GM19035 (cell line): ENCODE results near the gene FAM156B.
"Not testable (repeated sequence)": the region's sequence is repeated elsewhere in the genome, so short reads cannot be mapped to it uniquely, and the experiment has no call there.

Source experiments
- ATAC-seq: cut with Tn5 transposase; IDR thresholded peaks from one replicate; pipeline ENCODE4 v1.9.1; 2021; ENCODE audit not compliant: unreplicated experiment

The FAM156B gene

DNA sequence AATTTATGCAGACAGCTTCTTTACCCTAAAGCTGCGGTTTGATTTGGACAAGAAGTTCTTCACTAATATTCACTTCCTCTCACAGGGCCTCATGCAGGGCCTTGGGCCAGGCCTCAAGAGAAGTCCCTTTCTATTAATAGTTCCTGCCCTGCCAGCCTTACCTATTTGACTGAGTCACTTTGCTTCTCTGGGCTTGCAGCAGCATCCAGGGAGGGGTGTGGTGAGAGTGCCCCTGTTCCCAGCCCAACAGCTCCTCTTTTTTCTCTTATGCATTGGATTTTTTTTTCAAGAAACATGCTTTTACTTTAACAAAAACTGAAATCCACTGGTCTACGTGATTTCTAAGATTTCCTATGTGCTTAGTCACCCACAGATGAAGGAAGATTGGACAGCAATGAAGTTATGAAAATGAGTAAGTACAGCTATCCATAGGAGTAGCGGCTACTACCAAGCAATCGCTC, 26.7 kb downstream of the FAM156B start:
- ATAC-seq, result peak; percentile 38

DNA sequence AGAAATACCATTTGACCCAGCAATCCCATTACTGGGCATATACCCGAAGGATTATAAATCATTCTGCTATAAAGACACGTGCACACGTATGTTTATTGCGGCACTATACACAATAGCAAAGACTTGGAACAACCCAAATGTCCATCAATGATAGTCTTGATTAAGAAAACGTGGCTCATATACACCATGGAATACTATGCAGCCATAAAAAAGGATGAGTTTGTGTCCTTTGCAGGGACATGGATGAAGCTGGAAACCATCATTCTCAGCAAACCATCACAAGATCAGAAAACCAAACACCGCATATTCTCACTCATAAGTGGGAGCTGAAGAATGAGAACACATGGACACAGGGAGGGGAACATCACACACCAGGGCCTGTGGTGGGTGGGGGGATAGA, 33.1 kb downstream of the FAM156B start:
- ATAC-seq, result not testable (repeated sequence)

DNA sequence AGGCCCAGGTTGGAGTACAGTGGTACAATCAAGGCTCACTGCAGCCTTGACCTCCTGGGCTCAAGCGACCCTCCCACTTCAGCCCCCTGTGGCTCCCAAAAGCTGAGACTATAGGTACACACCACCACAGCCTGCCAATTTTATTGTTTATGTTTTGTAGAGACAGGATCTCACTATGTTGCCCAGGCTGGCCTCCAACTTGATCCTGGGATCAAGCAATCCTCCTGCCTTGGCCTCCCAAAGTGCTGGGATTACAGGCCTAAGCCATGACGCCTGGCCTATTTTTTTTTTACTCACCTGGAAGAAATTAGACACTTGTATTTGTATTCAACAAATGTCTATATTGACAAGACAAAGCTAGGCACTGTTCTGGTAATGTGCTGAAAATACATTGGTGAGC, 36.1 kb downstream of the FAM156B start:
- ATAC-seq, result no peak

DNA sequence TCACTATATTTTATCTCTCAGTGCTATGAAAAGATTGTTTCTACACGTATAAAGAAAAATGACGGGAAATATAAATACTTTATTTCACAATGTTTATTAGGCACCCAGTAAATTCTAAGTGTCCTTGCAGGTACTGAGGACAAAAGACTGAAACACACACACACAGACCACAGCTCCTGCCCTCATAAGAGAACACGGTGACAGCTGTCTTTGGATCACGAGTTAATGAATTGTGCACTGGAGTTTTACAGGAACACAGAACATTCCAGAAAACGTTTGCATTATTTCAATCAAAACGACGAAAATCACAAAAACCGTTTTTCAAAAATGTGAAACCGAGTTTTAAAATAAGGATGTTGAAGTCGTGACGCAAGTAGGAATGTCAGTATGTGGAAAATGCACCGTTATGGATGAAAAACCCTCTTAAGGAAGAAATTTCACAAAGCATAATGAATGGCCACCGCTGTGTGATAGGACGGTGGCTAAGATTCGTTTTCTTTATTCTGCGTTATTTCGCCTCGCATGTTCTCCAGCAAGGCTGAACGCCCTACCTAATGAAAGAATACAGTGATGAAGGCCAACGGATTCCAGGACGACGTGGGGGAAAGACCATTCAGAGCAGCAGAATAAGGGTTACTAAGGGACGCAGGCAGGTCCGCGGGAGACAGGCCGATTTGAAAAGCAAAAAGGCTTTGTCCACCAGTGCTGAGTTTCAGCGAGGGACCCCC, 37.0 kb downstream of the FAM156B start:
- ATAC-seq, result no peak

DNA sequence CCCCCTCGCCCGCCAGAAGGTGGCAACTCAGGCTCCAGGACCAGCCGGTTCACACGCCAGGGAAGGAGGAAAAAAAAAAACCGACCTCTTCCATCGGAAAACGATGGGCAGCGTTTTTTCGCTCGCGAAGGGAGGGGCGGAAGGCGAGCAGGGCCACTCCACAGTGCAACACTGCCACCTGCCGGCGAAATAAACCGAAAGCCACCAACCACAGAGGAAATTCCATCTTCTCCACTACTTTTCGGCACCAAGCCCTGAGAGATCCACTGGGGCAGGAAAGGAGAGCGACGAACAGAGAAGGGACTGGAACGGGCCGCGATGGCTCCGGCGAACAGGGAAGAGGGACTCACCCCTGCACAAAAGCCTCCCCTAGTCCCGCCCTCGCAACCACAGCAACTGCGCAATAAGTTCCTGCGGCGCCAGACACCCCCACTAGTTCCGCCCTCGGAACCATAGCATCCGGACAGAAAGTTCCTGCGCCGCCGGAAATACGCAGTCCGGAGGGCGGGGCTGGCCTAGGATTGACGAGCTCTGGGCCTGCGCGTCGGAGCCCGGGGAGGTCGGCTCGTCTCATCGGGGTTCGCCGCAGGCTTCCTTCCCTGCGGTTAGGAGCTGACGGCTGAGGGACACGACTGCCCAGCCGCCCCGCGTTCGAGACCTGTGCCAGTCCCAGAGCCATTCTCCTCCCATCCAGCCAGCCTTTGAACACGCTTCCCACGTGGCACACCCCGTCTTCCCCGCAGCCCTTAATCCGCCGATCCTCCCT, 37.8 kb downstream of the FAM156B start:
- ATAC-seq, result peak; percentile 92

DNA sequence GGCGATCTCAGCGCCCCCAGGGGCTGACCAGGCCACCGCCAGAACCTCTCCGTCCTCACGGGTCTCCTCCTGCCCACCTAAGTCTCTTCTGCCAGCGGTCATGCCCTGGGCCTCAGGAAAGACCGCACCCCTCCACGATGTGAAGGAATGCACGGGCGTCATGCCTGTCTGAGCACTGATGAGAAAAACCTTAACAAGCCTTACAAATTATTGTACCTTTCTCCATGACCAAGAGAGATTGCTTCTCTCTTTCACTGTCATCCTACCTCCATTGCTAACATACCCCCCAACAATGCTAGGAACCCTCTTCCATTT, 38.3 kb downstream of the FAM156B start:
- ATAC-seq, result not testable (repeated sequence)

DNA sequence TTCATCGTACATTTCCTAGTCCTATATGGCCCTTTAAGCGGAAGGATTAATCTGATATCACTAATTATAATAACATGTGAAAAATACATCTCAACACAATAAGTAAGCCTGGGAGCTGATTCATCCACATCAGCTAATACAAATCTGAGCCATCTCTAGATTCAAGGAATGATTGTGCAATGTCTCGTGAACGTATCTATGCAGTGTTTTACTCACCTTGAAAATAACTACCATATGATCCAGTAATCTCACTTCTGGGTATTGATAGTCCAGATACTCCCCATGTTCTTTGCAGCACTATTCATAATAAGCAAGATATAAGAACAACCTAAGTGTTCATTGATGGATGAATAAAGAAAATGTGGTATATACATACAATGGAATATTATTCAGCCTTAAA, 43.6 kb downstream of the FAM156B start:
- not testable (repeated sequence) for ATAC-seq

DNA sequence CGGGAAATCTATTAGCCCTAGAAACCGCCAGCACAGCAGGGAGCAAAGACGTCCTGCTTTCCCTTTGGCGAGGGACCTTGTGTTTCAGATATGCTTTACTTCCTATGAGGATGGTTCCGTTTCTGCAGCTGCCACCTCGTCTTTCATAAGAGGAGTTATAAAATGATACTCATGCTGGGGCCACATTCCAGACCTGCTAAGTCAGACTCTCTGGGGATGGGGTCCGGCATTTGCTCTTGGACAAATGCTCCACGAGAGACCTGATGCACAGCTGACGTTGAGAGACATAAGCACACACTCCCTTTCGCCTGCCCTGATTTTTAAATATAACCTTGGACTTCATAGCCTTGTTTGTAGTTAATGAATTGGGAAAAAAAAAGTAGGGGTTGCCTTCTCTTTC, 44.6 kb downstream of the FAM156B start:
- not testable (repeated sequence) for ATAC-seq

DNA sequence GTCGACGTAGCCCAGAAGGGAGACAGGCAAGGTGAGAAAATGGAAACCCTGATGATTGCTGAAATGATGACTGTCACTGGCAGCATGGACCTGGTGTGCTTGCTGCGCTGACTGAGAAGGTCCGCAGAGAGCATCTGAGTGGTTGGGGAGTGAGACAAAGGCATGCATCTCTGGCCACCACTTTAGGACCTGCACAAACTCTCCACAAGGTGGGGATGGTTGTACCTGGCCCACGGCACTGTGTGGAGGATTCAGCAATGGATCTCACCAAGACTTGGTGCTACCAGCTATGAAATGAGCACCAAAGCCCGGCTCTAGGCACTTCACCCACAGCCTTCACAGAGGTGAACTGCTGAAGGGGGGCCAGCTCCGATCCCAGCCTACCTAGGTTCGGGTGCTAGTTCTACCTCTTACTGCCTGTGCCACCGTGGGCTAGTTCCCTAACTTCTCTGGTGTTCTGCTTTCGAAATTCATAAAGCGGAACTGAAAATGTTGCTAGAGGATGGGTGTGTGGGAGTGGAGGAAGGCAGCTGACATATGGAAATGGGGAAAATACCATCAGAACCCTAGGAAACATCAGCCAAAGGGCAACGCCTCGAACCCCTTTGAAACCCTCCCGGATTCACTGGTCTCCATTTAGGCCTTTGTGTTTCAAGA, 48.8 kb downstream of the FAM156B start:
- not testable (repeated sequence) for ATAC-seq

DNA sequence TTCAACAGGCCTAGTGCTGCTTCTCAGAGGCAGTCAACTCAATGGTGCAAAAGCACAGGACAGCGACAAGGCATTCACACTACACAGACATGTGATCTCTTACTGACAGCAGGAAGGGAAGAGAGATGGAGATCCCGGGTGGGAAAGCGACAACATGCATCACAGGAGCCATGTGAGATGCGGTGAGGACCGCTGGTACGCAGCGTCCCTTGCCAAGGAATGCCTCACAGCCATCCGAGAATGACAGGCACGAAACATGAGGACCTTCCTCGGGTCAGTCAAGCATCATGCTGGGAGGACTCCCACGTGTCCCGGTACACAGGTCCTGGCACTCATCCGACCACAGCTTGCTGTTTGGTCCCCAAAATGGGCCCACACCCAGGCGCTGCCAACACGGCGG, 50.4 kb downstream of the FAM156B start:
- not testable (repeated sequence) for ATAC-seq

DNA sequence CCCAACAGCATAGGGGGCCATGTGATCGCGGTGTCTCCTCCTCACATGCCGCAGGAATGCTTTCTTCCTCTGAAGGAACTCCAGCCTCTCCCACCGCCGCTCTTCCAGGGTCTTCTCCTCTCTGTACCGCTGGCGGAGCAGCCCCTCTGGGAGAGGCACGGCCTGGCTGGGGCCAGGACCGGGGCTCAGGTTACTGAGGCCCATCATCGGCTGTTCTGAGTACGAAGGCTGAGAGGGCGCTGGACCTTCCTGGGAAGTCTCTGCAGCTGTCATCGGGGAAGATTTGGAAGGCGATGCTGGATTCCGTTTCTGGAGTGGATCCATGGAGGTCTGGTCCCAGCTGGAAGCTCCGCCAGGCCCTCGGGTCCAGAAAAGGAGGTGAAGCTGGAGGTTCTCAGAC, 51.1 kb downstream of the FAM156B start:
- not testable (repeated sequence) for ATAC-seq

DNA sequence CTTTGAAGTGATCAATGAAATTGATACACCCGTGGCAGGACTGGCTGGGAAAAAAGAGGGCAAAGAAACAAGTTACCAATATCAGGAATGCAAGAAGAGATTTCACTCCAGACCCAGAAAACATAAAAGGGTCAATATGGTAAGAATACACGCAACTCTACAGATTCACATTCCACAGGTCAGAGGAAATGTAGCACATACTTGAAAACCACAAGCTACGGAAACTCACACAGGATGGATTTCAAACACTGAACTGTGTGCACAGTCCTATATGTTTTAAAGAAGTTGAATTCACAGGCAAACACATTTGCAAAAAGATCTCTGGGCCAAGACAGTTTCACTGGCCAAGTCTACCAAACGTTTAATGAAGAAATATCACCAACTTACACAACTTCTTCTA, 52.2 kb downstream of the FAM156B start:
- ATAC-seq, result not testable (repeated sequence)

DNA sequence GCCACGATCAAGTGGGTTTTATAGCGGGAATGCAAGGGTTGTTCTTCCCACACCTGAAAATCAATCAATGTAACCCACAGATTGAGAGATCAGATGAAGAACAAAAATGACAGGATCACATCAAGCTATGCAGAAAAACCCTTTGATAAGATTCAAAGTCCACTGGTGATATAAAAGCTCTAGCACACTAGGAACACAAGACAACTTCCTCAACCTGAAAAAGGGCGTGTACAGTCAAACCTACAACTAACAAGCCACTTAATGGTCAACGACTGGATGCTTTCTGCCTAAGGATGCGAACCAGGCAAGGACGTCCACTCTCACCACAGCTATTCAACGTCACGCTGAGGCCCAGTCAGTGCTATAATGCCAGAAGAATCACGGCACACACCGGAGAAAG, 52.8 kb downstream of the FAM156B start:
- ATAC-seq, result not testable (repeated sequence)
